DMS153 treated with DMSO at 0.1 percent for 48 hours (cell line): ENCODE data around the gene TDRD10.
A peak's percentile ranks its signal among the peaks of the same experiment; 100 is the strongest.
"Not testable (repeated sequence)": the region's sequence is repeated elsewhere in the genome, so short reads cannot be mapped to it uniquely, and the experiment has no call there.

Experiments
- DNase-seq: peaks from one replicate; lab custom pipeline; 2025; ENCODE audit not compliant: unreplicated experiment; lab: John Stamatoyannopoulos, UW

TDRD10 gene

DNA sequence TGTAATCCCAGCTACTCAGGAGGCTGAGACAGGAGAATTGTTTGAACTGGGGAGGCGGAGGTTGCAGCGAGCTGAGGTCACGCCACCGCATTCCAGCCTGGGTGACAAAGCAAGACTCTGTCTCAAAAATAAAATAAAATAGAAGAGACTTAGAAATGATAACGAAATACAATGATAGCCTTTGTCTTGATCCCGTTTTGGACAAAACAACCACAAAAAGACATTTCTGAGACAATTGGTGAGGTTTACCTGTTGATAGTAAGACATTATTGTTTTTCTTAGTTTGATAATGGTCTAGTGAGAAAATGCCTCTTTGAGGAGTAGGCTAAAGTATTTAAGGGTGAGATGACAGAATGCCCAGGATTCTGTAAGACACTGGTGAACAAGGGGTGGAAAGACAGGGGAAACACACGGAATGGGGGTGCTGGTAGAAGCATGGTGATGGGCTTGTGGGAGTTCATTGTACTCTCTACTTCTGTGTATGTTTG is 12.1 kb downstream of the TDRD10 start:
- no peak for DNase-seq

DNA sequence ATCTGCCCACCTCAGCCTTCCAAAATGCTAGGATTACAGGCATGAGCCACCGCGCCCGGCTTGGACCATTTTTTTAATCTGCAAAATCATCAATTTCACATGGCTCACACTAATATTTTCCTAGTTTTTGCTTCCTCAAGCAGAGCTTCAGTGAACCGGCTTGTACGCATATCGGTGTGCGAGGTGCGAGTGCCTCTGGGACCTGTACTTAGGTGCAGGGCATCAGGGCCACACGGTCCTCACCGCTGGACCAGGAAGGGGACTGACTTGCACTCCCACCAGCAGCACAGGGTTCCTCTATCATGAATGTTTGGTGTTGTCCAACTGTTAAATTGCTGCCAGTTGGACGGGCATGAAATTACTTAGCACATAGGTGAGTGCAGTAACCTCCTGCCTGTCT is 15.6 kb downstream of the TDRD10 start:
- DNase-seq = no peak

- no peak for DNase-seq
Observed at GRCh38 chr1:154519591-154519991, 17.6 kb downstream of the TDRD10 start.

DNA sequence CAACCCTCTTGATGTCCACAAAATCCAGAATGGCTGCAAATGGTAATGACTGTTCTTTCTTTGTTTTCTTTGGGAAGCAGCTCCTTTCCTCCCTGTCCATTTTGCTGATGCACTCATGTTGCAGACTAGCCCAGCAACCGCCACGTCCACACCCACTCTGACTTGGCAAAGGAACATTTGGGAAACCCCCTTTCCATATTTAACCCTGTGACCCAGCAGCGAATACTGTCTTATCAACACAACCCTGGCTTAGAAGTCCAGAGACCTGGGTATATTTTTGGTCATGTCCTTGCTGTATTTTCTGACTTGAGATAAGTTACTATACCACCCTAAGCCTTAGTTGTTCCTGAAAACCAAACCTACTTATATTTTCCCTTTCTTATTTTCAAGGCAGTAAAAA is 18.3 kb downstream of the TDRD10 start:
- no peak for DNase-seq

- peak; percentile 13 for DNase-seq
Observed at GRCh38 chr1:154521695-154522094, 19.7 kb downstream of the TDRD10 start.

GRCh38 chr1:154524881-154525280 is 22.9 kb downstream of the TDRD10 start:
- DNase-seq = no peak

- DNase-seq = no peak
Observed at GRCh38 chr1:154527192-154527591, 25.2 kb downstream of the TDRD10 start.

DNA sequence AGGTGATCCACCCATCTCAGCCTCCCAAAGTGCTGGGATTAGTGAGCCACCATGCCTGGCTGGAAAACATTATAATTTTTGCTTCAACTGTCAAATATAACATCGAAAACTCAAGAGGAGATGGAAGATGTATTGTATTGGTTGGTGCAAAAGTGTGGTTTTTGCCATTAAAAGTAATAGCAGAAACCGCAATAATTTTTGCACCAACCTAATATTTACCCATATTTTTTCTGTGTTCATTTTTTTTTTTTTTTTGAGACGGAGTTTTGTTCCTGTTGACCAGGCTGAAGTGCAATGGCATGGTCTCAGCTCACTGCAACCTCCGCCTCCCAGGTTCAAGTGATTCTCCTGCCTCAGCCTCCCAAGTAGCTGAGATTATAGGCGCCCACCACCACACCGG is 27.3 kb downstream of the TDRD10 start:
- no peak for DNase-seq

DNA sequence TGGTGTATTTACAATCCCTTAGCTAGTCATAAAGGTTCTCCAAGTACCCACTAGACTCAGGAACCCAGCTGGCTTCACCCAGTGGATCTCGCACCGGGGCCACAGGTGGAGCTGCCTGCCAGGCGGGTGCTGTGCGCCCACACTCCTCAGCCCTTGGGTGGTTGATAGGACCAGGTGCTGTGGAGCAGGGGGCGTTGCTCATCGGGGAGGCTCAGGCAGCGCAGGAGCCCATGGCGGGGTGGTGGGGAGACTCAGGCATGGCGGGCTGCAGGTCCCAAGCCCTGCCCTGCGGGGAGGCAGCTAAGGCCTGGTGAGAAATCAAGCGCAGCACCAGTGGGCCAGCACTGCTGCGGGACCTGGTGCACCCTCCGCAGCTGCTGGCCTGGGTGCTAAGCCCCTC is 29.9 kb downstream of the TDRD10 start:
- DNase-seq = not testable (repeated sequence)

- DNase-seq = peak; percentile 52
Observed at GRCh38 chr1:154533952-154534844, 32.2 kb downstream of the TDRD10 start.

GRCh38 chr1:154536570-154536969 is 34.6 kb downstream of the TDRD10 start:
- DNase-seq = no peak

DNA sequence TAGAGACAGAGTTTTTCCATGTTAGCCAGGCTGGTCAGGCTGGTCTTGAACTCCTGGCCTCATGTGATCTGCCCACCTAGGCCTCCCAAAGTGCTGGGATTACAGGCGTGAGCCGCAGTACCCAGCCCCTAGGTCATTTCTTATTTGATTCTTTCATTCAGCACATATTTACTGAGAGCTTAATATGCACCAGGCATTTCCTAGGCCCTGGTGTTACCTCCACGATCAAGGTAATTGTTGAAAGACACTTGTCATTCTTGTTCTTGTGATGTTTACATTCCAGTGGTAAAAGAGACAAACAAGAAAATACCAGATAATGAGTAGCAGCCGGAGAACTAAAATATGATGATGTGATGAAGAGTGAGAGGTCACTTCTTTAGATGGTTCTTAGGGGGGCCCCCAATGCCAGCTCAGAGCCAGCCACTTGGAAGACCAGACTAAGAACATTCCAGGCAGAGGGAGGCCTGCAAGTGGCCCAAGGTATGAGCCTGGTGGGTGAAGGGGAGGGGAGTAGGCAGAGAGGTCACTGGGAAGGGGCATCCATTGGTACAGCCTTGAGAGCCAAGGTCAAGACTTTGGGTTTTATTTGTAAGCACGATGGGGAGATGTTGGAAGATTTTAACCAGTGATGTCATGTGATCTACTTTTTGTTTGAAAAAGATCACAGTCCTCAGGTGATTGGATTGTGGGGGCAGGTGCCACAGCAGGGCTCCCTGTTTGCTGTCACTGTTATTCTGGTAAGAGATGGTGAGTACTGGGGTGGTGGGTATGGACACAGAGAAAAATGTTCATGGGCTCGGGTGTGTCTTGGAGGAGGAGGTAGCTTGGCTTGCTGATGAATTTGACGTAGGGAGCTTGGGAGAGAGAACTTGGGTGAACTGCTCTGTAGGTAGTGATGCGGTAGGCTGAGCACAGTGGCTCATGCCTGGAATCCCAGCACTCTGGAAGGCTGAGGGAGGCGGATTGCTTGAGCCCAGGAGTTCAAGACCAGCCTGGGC is 37.8 kb downstream of the TDRD10 start:
- no peak for DNase-seq

DNA sequence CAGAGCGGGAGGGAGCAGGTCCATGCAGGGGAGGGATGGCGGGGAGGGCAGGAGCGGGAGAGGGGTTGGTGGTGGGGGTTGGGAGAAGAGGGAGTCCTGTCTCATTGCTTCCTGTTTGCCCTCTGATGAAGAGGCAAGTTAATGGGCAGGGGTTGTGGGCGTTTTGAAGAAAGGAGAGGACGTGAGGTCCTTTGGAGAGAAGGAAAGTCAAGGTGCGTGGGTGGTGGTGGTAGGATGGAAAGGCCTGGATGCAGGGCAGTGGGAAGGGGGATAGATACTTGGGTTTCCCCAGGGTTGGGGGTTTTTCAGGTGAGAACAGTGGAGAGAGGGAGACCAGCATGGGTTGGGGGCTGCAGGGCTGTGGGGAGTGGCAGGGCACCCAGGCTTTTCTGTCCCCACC is 39.2 kb downstream of the TDRD10 start:
- no peak for DNase-seq

DNA sequence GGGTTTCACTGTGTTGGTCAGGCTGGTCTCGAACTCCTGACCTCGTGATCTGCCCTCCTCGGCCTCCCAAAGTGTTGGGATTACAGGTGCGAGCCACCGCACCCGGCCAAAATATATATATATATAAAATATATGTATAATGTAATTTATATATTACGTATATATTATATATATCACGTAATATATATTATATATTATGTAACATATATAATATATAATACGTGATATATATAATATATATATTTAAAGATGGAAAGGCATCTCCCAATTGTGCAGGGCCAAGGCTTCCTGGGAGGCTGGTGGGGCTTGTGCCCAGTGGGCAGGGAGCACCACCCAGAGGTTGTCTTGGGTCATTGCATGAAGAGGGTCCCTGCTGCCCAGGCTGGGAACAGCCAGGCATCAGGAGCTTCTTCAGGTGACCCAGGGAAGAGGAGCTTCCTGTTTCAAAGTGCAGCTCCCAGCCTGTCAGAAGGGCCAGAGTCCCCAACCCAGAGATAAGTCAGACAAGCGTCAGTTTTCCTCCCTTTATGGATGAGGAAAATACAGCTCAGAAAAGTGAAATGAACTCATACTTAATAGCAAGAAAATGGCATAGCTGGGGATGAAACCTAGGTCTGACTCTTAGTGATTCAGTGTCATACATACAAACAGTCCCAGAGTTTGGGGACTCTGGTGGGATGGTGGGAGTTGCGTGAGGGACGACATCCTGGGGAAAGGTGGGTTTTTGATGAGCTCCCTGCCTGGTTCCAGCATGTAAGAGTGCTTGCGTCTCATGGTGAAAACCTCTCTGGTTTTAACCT is 44.4 kb downstream of the TDRD10 start:
- DNase-seq = peak; percentile 79

DNA sequence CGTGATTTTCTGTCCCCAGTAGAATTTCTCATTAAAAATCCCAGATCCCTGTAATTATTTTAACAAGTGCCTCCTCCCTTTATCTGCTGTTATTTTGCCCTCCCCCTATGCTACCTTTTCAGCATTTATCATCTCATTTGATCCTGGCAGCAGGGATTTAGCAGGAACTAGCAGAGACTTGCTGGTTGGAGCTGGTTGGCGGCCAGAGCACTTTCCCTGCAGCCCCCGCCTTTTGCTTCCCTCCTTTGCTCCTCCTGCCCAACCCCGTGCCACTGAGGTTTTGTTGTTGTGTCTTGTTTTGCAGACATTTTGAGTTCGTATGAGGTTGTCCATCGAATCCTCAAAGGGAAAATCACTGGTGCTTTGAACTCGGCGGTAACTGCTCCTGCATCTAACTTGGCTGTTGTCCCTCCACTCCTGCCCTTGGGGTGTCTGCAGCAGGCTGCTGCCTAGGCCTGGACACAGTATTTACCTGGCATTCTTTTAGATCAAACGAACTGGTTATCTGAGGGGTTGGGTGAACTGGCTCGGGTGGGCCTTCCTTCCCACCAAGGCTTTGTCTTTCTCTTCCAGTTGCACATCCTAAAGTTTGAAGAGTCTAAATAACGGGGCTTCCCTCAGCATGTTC is 45.2 kb downstream of the TDRD10 start:
- no peak for DNase-seq

GRCh38 chr1:154548028-154548427 is 46.0 kb downstream of the TDRD10 start:
- DNase-seq = no peak

- DNase-seq = no peak
Observed at GRCh38 chr1:154549202-154549770, 47.3 kb downstream of the TDRD10 start.

GRCh38 chr1:154550070-154550469 is 48.1 kb downstream of the TDRD10 start:
- DNase-seq = no peak

DNA sequence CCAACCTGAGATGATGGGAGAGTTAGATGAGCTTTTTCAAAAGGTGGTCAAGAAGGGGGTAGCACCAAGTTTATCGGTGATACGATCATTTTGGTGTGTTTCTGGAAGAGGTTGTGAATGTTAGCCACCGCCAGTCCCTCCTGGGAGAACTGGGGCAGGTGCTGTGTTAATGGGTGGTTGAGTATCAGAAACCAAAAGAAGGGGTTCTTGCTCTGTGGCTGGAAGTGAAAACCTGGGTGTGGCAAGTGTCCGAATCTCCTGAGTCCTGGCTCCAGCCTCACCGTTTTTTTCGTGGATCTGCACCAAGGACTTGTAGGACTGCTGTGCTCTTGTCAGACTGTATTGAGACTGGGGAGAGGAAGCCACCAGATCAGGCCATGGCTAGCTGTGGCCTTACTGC is 48.6 kb downstream of the TDRD10 start:
- DNase-seq = no peak

DNA sequence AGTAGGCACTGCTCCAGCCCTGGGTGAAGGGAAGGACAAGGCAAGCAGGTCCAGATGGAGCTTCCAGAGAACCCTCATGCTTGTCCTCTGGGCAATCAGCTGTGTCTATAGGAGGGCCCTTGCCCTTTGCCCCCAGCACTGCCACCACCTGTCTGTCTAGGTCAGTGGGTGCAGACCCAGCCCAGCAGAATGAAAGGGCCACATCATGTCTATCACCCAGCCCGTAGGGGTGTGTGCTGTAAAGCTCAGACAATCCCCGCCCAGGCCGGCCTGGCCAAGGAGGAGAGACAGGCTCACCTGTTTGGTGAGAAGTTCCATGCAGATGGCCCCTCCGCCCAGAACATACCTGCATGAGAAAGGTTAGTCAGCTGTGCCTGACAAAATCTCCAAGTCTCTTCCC is 49.5 kb downstream of the TDRD10 start:
- DNase-seq = no peak
